Activated CD4-positive, alpha-beta T cell treated with anti-CD3 and anti-CD28 coated beads, Interleukin-2, amount 10 ng/mL, durations not matched to agents 7 days and 5 days (primary cell): ENCODE data around the gene GREB1L. TPM values are rescaled to one million over a fixed set of nuclear protein-coding genes. Genes with fewer than 3 reads are reported as not detected.

ENCODE experiments used
- CTCF ChIA-PET: fragments of 350-600 bp; sonication (Branson Sonifier 250); formaldehyde crosslinking; loops from one replicate; lab custom pipeline; 2021; ENCODE audit warnings: antibody characterized with exemption; lab: Charles Lee
- POLR2A ChIA-PET: fragments of 350-600 bp; sonication (Branson Sonifier 250); formaldehyde crosslinking; loops from one replicate; lab custom pipeline; 2021; ENCODE audit warnings: antibody characterized with exemption; lab: Charles Lee
- DNase-seq: peaks from one replicate; pipeline ENCODE4 v3.0.0-alpha.2; 2020
- H3K27ac Mint-ChIP-seq: one replicate; pipeline ENCODE4 v1.8.0; 2021; ENCODE audit warnings: mild to moderate bottlenecking, moderate library complexity, mixed read lengths
- H3K27me3 Mint-ChIP-seq: one replicate; pipeline ENCODE4 v1.8.0; 2021; ENCODE audit warnings: mixed read lengths
- H3K36me3 Mint-ChIP-seq: one replicate; pipeline ENCODE4 v1.8.0; 2021; ENCODE audit warnings: low read depth, mixed read lengths
- H3K4me1 Mint-ChIP-seq: one replicate; pipeline ENCODE4 v1.8.0; 2021; ENCODE audit warnings: mixed read lengths
- H3K4me3 Mint-ChIP-seq: one replicate; pipeline ENCODE4 v1.8.0; 2021; ENCODE audit warnings: mild to moderate bottlenecking, moderate library complexity, mixed read lengths
- H3K9me3 Mint-ChIP-seq: one replicate; pipeline ENCODE4 v1.8.0; 2021; ENCODE audit warnings: mixed read lengths
- total RNA-seq, 2 experiments: library from RNA; stranded (reverse); gene quantifications; one replicate each; pipeline ENCODE4 v1.2.3, GENCODE V29; 2021

The GREB1L gene
- total RNA-seq, 2 experiments from 2014 or later: not detected

DNA sequence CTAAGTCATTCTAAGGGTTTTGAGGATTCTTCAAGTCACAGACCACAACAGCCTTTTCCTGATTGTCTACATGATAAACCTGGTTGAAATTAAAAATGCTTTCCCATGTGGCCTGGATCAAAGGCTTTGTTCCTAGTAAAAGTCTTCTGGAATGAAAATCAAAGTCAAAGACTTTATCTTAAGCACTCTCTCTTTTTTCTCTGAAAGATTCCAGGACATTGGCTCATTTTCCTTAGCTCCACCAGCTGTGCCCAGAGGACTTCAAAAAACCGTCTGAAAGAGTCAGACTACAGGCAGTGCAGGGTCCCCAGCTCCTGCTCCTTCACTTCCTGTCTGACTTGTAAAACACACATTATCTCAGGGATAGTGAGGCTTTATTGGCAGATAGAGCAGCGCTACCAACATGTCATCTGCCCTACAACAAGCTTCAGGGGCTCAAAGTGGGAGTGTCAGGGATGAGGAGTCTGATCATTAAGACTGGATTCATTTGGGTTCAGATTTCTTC lies 210.3 kb downstream of the GREB1L start:
- Mint-ChIP-seq H3K27me3 (peaks cover 22% of the 10 kb centered on the region), H3K36me3 (no peaks in the 10 kb centered on the region), H3K4me1 (no peaks in the 10 kb centered on the region), H3K27ac (no peak overlapping the region), H3K4me3 (no peak overlapping the region), H3K9me3 (no peaks in the 10 kb centered on the region)
- ChIA-PET CTCF (no interaction called here), POLR2A (no interaction called here)
- DNase-seq: no peak

- DNase-seq: no peak
- ChIA-PET CTCF (no interaction called here), POLR2A (no interaction called here)
- Mint-ChIP-seq H3K4me1 (no peaks in the 10 kb centered on the region), H3K27me3 (peaks cover 22% of the 10 kb centered on the region), H3K36me3 (no peaks in the 10 kb centered on the region), H3K27ac (no peak overlapping the region), H3K4me3 (no peak overlapping the region), H3K9me3 (no peaks in the 10 kb centered on the region)
Measured at GRCh38 chr18:21452796-21453510, 210.9 kb downstream of the GREB1L start.

DNA sequence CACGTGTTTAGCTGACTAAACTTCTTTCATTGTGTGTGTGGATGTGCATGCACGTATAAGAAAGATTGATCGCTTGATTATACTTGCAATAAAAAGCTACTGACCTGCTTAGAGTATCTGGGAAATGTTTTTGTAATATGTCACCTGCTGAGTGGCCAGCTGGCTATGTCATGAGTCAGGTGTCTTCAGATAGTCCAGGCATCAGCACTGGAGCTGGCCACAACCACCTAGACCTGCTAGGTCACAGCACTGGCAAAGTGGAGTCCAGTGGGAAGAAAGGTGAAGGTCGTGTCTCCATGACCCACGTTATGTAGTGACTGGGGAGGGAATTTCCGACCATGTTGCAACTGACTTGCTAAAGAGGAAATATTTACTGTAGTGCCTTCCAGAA lies 211.5 kb downstream of the GREB1L start:
- ChIA-PET POLR2A (no interaction called here), CTCF (no interaction called here)
- Mint-ChIP-seq H3K9me3 (no peaks in the 10 kb centered on the region), H3K36me3 (no peaks in the 10 kb centered on the region), H3K4me1 (no peaks in the 10 kb centered on the region), H3K27me3 (peaks cover 20% of the 10 kb centered on the region), H3K4me3 (no peak overlapping the region), H3K27ac (no peak overlapping the region)
- DNase-seq: no peak

DNA sequence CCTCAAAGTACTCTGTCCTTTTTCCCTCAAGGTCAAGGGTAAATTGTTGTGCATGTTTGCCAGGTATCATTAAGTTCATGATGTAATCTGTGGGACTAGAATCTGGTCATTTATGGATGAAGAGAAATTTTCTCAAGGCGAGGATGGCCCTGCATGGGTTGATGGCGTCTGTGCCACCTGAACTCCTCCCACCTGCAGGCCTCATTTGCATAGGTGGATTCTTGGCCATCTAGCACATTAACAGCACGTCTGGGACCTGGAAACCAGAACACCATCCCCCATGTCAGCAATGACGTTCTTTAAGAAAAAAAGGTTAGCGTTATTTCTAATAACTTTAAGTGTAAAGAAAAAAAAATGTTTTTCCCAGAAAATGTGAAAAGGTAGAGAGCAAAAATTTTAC lies 212.7 kb downstream of the GREB1L start:
- Mint-ChIP-seq H3K4me1 (no peaks in the 10 kb centered on the region), H3K4me3 (no peak overlapping the region), H3K27ac (no peak overlapping the region), H3K27me3 (peaks cover 13% of the 10 kb centered on the region), H3K9me3 (no peaks in the 10 kb centered on the region), H3K36me3 (no peaks in the 10 kb centered on the region)
- no peak for DNase-seq
- POLR2A ChIA-PET: no interaction called here
- CTCF ChIA-PET: interaction anchor here (0.7 kb wide), 1 partner anchor 50 kb away, joined by 3 read pairs; no protein-coding TSS in a partner anchor

DNA sequence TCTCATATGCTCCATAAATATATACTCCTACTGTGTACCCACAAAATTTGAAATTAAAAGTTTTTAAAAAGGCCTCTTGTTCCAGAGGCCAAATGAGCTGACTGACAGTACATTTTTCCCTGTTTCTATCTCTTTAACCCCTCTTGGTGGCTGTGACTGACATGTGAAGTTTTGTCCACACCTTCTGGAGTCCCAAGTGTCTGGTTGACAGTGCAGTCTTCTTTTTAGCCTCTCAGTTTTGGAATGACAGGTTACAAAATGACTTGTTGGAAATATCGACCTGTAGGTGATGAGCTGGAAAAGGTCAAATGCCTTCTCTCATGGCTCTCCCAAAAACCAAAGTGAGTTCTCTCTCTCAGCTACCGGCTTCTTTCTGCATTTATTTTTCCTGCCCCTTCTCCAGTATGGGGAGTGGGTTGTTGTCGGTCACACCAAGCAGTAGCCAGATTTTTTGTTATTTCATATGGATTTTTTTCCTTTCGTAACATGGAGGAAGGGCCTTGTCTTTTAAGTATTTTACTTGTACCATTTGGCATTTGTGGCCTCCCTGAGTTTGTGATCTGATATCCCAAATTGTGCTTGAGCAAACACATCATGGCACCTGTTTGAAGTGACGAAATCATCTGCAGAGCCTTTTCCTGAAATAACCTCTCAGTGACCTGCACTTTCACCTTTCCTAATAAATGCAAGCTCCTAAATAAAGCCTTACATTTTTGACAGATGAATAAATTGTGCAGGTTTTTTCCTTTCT lies 214.6 kb downstream of the GREB1L start:
- ChIA-PET POLR2A (no interaction called here), CTCF (no interaction called here)
- Mint-ChIP-seq H3K4me3 (no peak overlapping the region), H3K9me3 (no peaks in the 10 kb centered on the region), H3K4me1 (no peaks in the 10 kb centered on the region), H3K27ac (no peak overlapping the region), H3K36me3 (no peaks in the 10 kb centered on the region), H3K27me3 (peaks cover 6% of the 10 kb centered on the region)
- DNase-seq: no peak

DNA sequence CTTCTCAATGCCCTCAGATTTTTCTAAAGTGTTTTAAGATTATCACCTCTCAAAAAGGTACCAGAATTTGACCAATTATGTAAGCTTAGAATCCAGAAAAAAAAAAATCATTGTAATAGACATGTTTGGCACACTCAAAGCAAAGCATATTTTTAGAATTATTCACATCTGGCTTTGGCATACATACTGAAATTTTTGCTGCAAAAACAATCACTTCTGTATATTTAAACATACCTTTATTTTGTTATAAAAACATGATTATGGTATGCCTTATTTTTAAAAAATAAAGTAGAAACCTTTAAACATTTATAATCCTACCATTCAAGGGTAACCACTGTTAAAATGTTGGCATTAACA lies 215.1 kb downstream of the GREB1L start:
- ChIA-PET POLR2A (no interaction called here), CTCF (no interaction called here)
- Mint-ChIP-seq H3K27me3 (peaks cover 1% of the 10 kb centered on the region), H3K27ac (no peak overlapping the region), H3K4me1 (no peaks in the 10 kb centered on the region), H3K4me3 (no peak overlapping the region), H3K9me3 (no peaks in the 10 kb centered on the region), H3K36me3 (no peaks in the 10 kb centered on the region)
- no peak for DNase-seq

DNA sequence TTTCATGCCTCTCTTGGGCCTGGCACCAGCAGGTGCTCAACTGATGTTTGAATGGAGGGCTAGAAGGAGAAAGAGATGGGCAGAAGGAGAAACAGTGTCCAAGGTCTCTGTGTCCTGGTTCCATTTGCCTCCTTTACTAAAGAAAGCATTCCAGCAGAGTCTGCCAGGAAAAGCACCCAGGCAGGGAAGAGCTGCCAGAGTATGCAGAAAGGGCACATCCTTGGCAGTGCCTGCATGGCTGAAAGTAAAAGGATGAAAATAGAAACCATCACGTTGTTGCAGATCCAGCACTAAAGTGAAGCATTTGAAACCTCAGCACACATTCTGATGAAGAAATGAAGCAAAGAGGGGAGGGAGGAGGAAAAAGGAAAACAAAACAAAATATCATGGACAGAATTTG lies 216.3 kb downstream of the GREB1L start:
- no peak for DNase-seq
- no peaks in the 10 kb centered on the region for H3K4me1 Mint-ChIP-seq
- H3K27me3 Mint-ChIP-seq: no peaks in the 10 kb centered on the region
- no peaks in the 10 kb centered on the region for H3K9me3 Mint-ChIP-seq
- ChIA-PET CTCF (no interaction called here), POLR2A (no interaction called here)
- no peak overlapping the region for H3K27ac Mint-ChIP-seq
- H3K36me3 Mint-ChIP-seq: no peaks in the 10 kb centered on the region
- no peak overlapping the region for H3K4me3 Mint-ChIP-seq

- Mint-ChIP-seq H3K36me3 (no peaks in the 10 kb centered on the region), H3K27me3 (no peaks in the 10 kb centered on the region), H3K4me1 (no peaks in the 10 kb centered on the region), H3K27ac (no peak overlapping the region), H3K4me3 (no peak overlapping the region), H3K9me3 (no peaks in the 10 kb centered on the region)
- POLR2A ChIA-PET: no interaction called here
- CTCF ChIA-PET: no interaction called here
- DNase-seq: no peak
Measured at GRCh38 chr18:21458788-21459187, 216.8 kb downstream of the GREB1L start.

- Mint-ChIP-seq H3K9me3 (no peaks in the 10 kb centered on the region), H3K36me3 (no peaks in the 10 kb centered on the region), H3K27me3 (peaks cover 2% of the 10 kb centered on the region), H3K4me3 (no peak overlapping the region), H3K27ac (no peak overlapping the region), H3K4me1 (no peaks in the 10 kb centered on the region)
- no peak for DNase-seq
- CTCF ChIA-PET: no interaction called here
- POLR2A ChIA-PET: no interaction called here
Measured at GRCh38 chr18:21459706-21460286, 217.8 kb downstream of the GREB1L start.

- POLR2A ChIA-PET: no interaction called here
- Mint-ChIP-seq H3K27ac (no peak overlapping the region), H3K27me3 (peaks cover 6% of the 10 kb centered on the region), H3K36me3 (no peaks in the 10 kb centered on the region), H3K4me1 (no peaks in the 10 kb centered on the region), H3K9me3 (no peaks in the 10 kb centered on the region), H3K4me3 (no peak overlapping the region)
- no peak for DNase-seq
- CTCF ChIA-PET: no interaction called here
Measured at GRCh38 chr18:21461460-21461859, 219.4 kb downstream of the GREB1L start.

DNA sequence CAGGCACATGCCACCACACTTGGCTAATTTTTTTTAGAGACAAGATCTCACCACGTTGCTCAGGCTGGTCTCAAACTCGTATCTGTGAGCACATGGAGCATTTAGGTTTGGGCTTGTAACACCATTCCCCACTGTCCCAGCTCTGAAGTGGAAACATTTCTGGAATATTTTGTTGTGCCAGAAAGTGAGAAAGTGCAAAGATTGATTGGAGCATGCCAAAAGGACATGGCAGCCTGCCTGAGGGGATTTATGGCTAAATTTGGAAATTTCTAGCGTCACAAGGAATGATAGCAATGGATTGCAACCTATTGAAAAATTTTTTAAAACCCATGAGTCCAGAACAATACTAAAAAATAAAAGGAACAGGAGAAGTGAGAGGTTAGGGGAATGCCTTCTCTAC lies 221.7 kb downstream of the GREB1L start:
- POLR2A ChIA-PET: no interaction called here
- Mint-ChIP-seq H3K27ac (no peak overlapping the region), H3K4me3 (no peak overlapping the region), H3K4me1 (no peaks in the 10 kb centered on the region), H3K27me3 (peaks cover 15% of the 10 kb centered on the region), H3K9me3 (no peaks in the 10 kb centered on the region), H3K36me3 (no peaks in the 10 kb centered on the region)
- CTCF ChIA-PET: no interaction called here
- no peak for DNase-seq

DNA sequence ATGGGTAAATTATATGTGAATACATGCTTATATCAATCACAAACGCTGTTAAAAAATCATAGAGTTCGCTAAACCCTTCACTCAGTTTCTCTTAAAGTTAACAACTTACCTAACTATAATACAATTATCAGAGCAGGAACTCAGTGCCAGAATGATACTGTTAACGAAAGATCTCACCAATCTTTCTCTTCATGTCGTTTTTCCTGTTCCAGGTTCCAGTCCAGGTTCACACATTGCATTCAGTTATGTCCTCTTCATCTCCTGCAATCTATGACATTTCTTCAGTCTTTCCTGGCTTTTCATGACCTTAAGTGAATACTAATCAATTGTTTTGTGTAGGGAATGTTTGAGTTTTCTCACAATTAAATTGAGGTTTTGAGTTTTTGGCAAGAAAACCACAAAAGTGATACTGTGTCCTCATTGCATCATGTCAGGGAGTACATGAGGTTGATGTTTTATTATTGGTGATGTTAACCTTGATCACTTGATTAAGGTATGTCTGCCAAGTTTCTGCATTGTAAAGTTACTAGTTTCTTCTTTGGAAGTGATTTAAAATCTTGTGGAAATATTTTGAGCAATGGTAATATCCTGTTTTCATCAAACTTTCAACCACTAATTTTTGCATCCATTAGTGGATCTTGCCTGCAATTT lies 226.6 kb downstream of the GREB1L start:
- H3K27me3 Mint-ChIP-seq: peaks cover 25% of the 10 kb centered on the region
- H3K9me3 Mint-ChIP-seq: peaks cover 2% of the 10 kb centered on the region
- ChIA-PET CTCF (no interaction called here), POLR2A (no interaction called here)
- no peak overlapping the region for H3K4me3 Mint-ChIP-seq
- no peaks in the 10 kb centered on the region for H3K36me3 Mint-ChIP-seq
- DNase-seq: no peak
- H3K27ac Mint-ChIP-seq: no peak overlapping the region
- H3K4me1 Mint-ChIP-seq: no peaks in the 10 kb centered on the region

DNA sequence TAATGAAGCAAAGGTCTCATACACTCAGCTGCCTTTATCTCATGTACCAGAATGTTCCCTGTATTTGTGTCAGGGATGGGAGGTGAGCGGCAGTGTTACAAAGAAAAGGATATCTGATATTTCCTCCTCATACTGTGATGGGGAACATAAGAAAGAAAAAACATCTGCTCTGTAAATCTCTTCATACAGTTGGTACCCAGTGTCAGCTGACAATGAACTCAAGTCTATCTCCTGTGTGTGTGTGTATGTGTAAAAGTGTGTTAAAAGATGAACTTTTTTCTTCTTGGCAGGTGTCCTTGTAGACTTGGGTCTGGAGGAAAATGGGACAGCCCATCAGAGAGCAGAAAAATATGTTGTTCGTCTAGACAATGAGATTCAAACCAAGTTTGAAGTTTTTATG lies 230.7 kb downstream of the GREB1L start:
- Mint-ChIP-seq H3K27me3 (peaks cover 17% of the 10 kb centered on the region), H3K4me3 (no peak overlapping the region), H3K36me3 (no peaks in the 10 kb centered on the region), H3K27ac (no peak overlapping the region), H3K9me3 (peaks cover 3% of the 10 kb centered on the region), H3K4me1 (no peaks in the 10 kb centered on the region)
- DNase-seq: no peak
- ChIA-PET CTCF (no interaction called here), POLR2A (no interaction called here)
